ENCODE data around the gene FSD1L.

Gene FSD1L

DNA sequence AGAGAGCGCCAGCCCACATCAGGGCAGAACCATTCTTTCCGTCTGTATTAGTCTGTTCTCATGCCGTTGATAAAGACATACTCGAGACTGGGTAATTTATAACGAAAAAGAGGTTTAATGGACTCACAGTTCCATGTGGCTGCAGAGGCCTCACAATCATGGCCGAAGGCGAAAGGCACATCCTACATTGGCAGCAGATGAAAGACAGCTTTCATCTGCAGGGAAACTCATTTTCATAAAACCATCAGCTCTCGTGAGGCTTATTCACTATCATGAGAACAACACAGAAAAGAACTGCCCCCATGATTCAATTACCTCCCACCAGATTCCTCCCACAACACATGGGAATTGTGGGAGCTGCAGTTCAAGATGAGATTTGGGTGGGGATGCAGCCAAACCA lies 4.7 kb upstream of the FSD1L start:
- TF ChIP-seq, protein P1, sequence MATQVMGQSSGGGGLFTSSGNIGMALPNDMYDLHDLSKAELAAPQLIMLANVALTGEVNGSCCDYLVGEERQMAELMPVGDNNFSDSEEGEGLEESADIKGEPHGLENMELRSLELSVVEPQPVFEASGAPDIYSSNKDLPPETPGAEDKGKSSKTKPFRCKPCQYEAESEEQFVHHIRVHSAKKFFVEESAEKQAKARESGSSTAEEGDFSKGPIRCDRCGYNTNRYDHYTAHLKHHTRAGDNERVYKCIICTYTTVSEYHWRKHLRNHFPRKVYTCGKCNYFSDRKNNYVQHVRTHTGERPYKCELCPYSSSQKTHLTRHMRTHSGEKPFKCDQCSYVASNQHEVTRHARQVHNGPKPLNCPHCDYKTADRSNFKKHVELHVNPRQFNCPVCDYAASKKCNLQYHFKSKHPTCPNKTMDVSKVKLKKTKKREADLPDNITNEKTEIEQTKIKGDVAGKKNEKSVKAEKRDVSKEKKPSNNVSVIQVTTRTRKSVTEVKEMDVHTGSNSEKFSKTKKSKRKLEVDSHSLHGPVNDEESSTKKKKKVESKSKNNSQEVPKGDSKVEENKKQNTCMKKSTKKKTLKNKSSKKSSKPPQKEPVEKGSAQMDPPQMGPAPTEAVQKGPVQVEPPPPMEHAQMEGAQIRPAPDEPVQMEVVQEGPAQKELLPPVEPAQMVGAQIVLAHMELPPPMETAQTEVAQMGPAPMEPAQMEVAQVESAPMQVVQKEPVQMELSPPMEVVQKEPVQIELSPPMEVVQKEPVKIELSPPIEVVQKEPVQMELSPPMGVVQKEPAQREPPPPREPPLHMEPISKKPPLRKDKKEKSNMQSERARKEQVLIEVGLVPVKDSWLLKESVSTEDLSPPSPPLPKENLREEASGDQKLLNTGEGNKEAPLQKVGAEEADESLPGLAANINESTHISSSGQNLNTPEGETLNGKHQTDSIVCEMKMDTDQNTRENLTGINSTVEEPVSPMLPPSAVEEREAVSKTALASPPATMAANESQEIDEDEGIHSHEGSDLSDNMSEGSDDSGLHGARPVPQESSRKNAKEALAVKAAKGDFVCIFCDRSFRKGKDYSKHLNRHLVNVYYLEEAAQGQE (IDR thresholded peaks at IDR 0.05; ENCODE audit: insufficient read depth in 1 of 2, low read depth in 2 of 2, low read length in 2 of 2), result no peak
- TF ChIP-seq POLR2AphosphoS5 (IDR thresholded peaks at IDR 0.05; ENCODE audit: low read depth, low read length), result no peak
- TF ChIP-seq SIN3A (IDR thresholded peaks at IDR 0.05; ENCODE audit: borderline replicate concordance, insufficient read depth, low read length), result no peak
- TF ChIP-seq FOXP2 (optimal IDR thresholded peaks at IDR 0.05; ENCODE audit: borderline replicate concordance, extremely low read depth, extremely low read length, insufficient read depth), result no peak
- TF ChIP-seq TAF1 (IDR thresholded peaks at IDR 0.05; ENCODE audit: borderline replicate concordance, insufficient read depth, low read length), result no peak

- TF ChIP-seq POLR2AphosphoS5 (IDR thresholded peaks at IDR 0.05; ENCODE audit: low read depth, low read length) (no peak), SIN3A (IDR thresholded peaks at IDR 0.05; ENCODE audit: borderline replicate concordance, insufficient read depth, low read length) (no peak), TAF1 (IDR thresholded peaks at IDR 0.05; ENCODE audit: borderline replicate concordance, insufficient read depth, low read length) (no peak), FOXP2 (optimal IDR thresholded peaks at IDR 0.05; ENCODE audit: borderline replicate concordance, extremely low read depth, extremely low read length, insufficient read depth) (no peak)
- TF ChIP-seq, protein P1 (IDR thresholded peaks at IDR 0.05; ENCODE audit: insufficient read depth in 1 of 2, low read depth in 2 of 2, low read length in 2 of 2), result no peak
These were observed 3.7 kb upstream of the FSD1L start for GRCh38 chr9:105444130-105444529.

DNA sequence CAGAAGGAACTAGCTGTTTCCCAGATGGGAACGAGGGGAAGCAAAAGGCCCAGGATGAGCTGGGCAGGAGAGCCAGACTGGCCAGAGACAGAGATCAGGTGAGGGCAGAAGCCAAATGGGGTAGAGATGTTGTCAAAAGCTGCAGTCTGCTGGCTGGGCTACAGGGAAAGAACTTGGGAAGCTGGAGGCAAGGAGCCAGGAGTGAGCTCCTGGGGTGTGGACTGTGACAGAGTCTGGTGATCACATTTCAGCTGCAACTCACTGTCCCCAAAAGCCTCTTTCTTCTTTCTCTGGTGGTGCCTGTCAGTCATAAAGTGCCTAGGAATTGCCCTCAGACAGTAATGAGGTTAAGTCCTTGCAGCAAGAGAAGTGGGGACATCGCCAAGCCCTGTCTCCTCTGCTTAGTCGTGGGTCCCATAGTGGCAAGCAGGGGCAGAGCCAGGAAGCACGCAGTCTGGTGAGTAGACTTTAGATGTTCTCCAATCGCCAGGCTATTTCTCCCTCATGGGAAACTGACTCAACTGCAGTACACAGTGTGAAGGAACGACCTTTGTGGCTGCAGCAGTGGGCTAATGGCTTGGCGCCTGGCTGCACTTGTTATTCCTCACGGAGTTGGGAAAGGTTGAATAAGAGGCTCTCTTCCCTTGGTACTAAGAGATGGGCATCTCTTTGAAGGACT lies 2.5 kb upstream of the FSD1L start:
- TF ChIP-seq, protein P1 (IDR thresholded peaks at IDR 0.05; ENCODE audit: insufficient read depth in 1 of 2, low read depth in 2 of 2, low read length in 2 of 2), result no peak
- no peak for TF ChIP-seq FOXP2 (optimal IDR thresholded peaks at IDR 0.05; ENCODE audit: borderline replicate concordance, extremely low read depth, extremely low read length, insufficient read depth)
- TF ChIP-seq POLR2AphosphoS5 (IDR thresholded peaks at IDR 0.05; ENCODE audit: low read depth, low read length), result no peak

GRCh38 chr9:105447386-105447813 lies 434 bp upstream of the FSD1L start:
- TF ChIP-seq POLR2AphosphoS5 (IDR thresholded peaks at IDR 0.05; ENCODE audit: low read depth, low read length) (no peak), FOXP2 (optimal IDR thresholded peaks at IDR 0.05; ENCODE audit: borderline replicate concordance, extremely low read depth, extremely low read length, insufficient read depth) (no peak), TAF1 (IDR thresholded peaks at IDR 0.05; ENCODE audit: borderline replicate concordance, insufficient read depth, low read length) (no peak), SIN3A (IDR thresholded peaks at IDR 0.05; ENCODE audit: borderline replicate concordance, insufficient read depth, low read length) (no peak)
- TF ChIP-seq, protein P1 (IDR thresholded peaks at IDR 0.05; ENCODE audit: insufficient read depth in 1 of 2, low read depth in 2 of 2, low read length in 2 of 2), result no peak

Measured in PFSK-1 (cell line).